Measurements from ENCODE around the gene BCAR3.
A peak's percentile ranks its signal among the peaks of the same experiment; 100 is the strongest.

Gene BCAR3

DNA sequence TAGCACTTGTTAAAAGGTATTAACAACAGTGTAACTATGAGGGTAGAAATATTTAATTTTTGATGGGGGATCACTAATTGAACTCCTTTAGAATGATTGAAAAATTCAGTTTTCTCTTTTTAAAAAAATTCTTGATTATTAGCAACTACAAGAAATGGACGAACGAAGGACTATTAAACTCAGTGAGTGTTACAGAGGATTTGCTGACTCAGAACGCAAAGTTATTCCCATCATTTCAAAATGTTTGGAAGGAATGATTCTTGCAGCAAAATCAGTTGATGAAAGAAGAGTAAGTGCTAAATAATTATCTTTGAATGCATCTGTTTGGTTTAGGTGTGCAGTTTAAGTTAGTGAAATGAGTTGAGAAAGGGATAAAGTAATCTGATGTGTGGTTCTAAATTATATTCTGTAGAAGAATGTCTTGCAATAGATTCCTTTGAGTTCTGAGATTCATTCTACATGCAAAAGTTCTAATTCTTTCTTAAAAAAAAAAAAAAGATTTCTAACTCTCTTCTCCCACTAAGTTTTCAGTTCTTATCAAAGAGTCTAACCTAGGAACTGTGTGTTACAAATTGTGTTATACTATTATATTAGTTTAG lies 148.8 kb downstream of the BCAR3 start:
- DNase-seq: no peak

- DNase-seq: no peak
Measured at GRCh38 chr1:93531193-93531592, 150.4 kb downstream of the BCAR3 start.

GRCh38 chr1:93528412-93528811 lies 153.2 kb downstream of the BCAR3 start:
- no peak for DNase-seq

DNA sequence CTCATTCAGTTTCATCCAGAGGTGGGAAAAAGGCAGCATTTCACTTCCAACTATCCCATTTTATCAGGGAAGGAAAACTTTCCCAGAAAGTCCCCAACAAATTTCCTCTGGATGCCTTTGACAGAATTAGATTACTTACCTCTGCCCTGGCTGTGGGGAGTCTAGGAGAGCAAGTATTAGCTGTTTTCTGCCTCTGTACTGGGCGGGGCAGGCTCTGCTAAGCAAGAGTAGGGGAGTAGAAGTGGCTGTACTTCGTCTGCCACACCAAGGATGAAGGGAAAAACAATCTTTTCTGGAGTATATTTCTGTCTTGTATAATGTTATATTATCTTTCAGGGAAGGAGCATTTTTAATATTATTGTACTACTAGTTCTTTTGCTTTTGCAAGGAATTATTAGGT lies 155.2 kb downstream of the BCAR3 start:
- no peak for DNase-seq

DNA sequence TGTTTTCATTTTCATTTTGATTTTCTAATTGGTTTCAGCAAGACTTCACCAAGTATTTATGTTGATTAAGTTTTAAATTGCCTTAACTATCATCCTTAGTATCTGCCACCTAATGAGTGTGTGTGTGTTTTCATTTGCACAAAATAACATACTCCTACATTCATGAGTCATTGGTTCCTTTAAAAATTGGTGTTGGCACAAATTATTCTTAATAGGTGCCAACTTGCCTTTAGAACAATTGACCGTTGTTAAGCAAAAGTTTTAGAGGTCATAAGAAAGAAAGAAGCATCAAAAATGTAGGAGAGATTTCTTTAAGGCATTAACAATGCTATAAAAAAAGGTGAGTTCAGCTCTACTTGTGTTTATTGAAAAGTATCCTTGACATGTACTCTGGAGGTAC lies 156.2 kb downstream of the BCAR3 start:
- no peak for DNase-seq

GRCh38 chr1:93522721-93523120 lies 158.9 kb downstream of the BCAR3 start:
- DNase-seq: no peak

- no peak for DNase-seq
Measured at GRCh38 chr1:93521618-93522017, 160.0 kb downstream of the BCAR3 start.

DNA sequence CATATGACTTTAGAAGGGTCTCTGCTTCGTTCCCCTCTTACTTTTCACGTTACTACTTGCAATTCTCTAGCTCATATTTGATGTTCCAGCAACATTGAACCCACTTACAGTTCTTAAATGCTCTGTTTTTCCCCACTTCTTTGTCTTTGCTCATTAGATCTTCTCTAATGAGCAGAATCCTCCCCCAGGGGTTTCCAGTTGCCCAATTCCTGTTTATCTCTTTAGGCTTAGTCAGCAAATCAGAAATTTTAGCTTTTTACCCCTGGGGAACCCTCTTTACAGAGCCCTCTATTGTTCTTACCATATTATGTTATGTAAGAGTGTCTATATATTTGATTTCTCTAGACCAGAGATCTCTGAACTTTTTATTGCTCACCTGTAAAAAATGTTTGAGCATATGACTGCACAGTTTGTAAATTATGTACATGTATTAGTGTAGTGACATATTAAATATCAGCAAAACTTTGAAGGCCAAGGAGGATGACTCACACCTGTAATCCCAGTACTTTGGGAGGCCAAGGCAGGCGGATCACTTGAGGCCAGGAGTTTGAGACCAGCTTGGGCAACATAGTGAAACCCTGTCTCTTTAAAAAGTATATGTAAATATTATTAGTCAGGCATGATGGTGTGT lies 162.3 kb downstream of the BCAR3 start:
- DNase-seq: peak; percentile 54

DNA sequence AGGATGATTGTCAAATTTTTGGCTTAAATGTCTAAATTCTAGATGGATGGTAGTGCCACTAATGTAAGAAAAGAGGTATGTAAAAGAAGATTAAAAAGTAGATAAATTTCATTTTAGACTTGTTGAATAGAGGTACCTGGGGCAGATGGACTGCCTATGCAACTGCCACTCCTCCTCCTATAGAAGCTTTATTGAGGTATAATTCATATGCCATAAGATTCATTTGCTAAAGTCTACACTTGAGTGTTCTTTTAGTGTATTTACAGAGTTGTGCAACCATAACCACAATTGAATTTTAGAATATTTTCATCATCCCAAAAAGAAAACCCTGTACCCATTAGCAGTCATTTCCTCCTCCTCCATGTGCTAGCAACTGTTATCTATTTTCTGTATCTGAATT lies 163.1 kb downstream of the BCAR3 start:
- DNase-seq: no peak

GRCh38 chr1:93516164-93516563 lies 165.5 kb downstream of the BCAR3 start:
- no peak for DNase-seq

Measured in fibroblast of skin of right quadriceps (primary cell).